ENCODE data around the gene AGBL4.
"Not testable (repeated sequence)": the region's sequence is repeated elsewhere in the genome, so short reads cannot be mapped to it uniquely, and the experiment has no call there.

The AGBL4 gene

DNA sequence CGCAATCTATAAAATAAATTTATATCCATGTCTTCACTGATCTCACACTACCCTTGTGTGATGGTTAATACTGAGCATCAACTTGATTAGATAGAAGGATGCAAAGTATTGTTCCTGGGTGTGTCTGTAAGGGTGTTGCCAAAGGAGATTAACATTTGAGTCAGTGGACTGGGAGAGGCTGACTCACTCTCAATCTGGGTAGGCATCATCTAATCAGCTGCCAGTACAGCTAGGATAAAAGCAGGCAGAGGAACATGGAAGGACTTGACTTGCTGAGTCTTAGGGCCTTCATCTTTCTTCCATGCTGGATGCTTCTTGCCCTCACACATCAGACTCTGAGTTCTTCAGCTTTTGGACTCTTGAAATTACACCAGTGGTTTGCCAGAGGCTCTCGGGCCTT is 615.4 kb downstream of the AGBL4 start:
- DNase-seq = no peak

- DNase-seq = no peak
These were observed 626.7 kb downstream of the AGBL4 start for GRCh38 chr1:49397086-49397485.

DNA sequence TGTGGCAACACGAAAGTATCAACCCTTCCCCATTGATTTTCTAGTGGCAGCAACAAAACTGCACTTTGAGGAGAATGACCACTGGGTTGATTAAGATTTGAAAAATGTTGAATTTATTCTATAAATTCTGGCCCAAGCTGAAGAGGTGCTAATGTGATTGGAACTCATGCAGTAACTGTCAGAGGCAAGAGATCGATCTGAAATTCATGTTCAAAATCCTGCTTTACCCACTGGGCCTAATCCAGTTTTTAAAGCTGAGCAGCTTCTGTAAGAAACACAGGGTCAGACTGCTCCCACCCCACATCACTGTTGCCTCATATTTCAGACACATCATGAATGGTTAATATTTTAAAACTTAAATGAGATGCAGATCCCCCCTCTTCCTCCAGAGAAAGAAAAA is 629.6 kb downstream of the AGBL4 start:
- DNase-seq = no peak

GRCh38 chr1:49389699-49390098 is 634.1 kb downstream of the AGBL4 start:
- DNase-seq = no peak

GRCh38 chr1:49364676-49365075 is 659.1 kb downstream of the AGBL4 start:
- no peak for DNase-seq

DNA sequence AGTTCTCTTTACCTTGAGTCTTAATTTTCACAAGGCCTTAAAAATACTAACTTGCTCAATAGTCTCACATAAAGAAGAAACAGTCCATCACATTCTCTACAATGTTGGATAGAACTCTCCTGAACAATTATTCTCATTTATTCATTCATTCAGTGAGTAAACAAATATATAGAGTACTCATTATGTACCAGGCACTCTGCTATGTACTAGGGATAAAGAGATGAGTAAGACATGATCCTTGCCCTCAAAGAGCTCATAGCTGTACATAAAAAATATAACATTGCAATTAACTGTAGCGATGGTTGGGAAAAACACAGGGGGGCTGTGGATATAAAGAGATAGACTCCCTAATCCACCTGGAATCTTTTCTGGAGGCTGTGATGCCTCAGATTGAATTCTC is 660.1 kb downstream of the AGBL4 start:
- DNase-seq = no peak

GRCh38 chr1:49358036-49358435 is 665.7 kb downstream of the AGBL4 start:
- DNase-seq = no peak

- DNase-seq = no peak
These were observed 667.2 kb downstream of the AGBL4 start for GRCh38 chr1:49356594-49356993.

DNA sequence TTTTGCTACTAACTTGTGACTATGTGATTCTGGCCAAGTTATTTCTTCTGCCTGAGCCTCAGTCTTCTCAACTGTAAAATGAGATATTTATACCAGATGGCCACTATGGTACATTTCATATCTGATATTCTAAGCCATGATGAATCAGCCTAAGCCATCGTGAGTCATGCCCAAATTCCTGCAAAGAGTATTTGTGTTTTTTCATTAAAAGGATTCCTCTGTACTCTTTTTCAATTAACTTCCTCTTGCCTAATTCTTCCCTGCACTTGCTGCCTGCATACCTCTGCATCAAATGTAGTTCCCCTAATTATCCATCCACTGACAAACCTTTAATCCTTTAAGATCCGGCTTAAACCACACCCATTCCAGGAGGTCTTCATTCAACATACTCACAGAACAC is 672.0 kb downstream of the AGBL4 start:
- DNase-seq = no peak

DNA sequence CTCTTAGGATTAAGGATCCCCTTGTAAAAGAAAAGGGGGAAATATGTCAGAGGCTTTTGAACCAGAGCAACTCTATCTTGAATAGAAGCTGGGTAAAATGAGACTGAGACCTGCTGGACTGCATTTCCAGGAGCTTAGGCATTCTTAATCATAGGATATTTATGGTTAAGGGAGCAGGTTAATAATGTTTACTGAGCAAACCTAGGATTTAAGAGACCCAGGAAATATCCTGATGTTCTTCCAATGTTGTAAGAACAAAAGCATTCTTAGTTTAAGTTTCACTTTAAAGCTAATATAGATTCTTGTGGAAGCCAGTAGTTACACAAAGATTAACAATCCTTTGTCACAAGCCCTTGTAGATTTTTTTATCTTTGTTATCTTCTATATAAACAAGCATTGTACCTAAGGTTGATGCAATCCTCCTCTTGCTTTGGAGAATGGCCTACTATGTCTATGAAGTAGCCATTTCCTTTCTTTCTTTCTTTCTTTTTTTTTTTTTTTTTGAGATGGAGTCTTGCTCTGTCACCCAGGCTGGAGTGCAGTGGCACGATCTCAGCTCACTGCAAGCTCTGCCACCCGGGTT is 676.9 kb downstream of the AGBL4 start:
- no peak for DNase-seq

DNA sequence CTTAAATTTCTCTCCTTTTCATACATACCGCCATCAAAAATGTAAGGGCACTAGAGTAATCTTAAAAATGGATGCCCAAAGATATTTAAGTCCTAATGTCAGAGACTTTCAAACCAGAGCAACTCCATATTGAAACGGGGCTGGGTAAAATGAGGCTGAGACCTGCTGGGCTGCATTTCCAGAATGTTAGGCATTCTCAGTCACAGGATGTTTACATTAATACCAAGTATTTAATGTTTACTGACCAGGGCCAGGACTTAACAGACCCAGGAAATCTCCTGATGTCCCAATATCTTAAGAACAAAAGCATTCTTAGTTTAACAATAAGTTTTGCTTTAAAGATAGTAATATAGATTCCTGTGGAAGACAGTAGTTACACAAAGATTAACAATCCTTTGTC is 683.2 kb downstream of the AGBL4 start:
- DNase-seq = no peak

DNA sequence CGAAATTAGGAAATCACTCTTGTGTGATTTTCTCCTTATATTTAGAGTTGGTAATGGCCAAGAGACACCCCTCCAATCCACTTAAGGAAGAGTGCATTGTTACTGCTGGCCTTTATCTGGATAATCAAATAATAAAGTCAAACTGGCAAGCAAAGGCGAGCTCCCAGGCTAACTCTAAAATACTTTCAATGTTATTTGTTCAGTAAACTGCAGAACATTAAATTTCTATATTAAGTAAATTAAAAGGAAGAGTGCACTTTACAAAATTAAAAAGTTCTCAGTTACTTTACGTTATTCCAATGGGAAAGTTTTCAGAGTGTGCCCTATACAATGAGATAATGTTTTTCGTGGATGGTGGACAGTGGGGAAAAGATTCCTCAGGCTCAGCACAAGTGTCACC is 684.7 kb downstream of the AGBL4 start:
- DNase-seq = no peak

GRCh38 chr1:49337251-49337650 is 686.5 kb downstream of the AGBL4 start:
- no peak for DNase-seq

DNA sequence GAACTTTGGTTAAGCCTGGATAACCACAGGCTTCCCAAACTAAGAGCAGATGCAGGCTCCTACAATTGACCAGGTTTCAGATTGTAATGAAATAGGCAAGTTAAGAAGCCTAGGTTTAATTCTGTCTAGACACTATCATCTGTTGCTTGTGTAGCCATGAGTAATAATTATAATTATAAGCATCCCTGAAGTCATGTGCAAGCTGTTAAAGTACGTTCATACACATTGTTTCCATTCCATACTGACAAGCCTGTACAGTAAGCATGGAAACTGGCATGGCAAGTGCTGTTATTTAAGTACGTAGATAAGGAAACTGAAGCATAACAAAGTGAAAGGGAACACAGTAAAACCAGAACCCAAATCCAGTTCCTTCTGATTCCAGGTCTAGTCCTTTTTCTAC is 689.8 kb downstream of the AGBL4 start:
- no peak for DNase-seq

DNA sequence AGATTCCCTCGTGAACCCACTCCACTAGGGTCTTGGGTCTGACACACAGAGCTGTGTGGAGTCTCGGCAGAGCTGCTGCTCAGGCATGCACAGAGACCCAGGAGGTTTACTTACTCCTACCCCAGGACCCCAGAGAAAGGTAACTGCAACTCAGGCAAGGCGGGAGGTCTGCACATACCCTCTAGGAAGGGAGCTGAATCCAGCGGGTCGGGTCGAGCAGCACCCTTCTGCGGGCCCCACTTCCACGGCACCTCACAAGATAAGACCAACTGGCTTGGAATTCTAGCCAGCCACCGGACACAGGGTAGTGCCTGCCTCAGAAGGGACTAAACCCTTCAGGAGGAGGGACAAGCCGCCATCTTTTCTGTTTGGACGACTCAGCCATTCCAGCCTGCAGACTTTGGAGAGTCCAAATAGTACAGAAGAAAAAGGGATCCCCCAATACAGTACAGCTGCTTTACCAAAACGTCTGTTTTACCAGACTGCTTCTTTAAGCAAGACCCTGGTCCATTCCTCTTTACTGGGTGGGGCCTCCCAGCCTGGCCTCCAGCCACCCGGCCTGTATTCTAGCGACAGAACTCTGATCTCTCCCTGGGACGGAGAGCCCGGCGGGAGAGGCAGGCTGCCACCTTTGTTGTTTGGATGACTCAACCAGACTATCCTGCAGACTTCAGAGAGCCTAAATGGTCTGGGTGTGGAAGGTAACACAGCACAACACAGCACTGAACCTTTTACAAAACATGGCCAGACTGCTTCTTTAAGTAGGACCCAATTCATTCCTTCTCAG is 692.5 kb downstream of the AGBL4 start:
- DNase-seq = no peak

DNA sequence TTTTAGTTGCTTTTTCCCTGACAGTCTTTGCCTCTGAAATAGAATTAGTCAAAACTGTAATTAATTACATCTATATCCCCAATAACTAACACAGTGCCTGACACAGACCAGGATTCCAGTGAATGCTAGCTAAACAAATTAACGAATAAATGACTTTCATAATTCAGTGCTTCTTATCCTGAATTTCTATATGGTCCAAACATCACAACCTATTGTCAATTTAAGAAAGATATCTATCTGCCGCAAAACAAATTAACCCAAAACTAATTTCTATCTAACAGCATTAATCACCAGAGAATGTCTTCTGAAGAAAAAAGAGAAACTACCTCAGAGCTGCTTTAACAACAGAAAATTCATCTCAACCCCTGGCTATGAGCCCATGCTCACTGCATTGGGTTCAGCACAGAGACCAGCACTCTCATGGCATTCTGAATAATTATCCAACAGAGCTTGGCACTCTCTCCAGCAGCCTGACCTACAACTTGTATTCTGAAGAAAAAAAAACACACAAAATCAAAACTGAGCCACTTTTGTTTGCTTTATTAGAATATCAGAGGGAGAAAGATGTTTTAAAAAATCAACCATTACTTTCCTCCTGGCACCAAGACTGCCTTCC is 699.7 kb downstream of the AGBL4 start:
- DNase-seq = no peak

DNA sequence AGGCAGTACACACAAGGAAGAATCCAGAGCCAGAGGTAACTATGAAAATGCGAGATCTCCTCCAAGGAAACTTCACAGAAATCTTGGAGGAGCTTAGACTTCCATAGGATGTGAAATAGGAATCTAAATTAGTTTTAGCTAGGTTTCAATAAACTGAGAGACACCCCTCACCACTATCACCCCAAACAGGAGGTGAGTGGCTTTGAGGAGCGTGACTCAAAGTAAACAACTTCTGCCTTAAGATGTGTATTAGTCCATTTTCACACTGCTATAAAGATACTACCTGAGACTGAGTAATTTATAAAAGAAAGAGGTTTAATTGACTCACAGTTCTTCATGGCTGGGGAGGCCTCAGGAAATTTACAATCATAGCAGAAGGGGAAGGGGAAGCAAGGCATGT is 703.3 kb downstream of the AGBL4 start:
- not testable (repeated sequence) for DNase-seq

DNA sequence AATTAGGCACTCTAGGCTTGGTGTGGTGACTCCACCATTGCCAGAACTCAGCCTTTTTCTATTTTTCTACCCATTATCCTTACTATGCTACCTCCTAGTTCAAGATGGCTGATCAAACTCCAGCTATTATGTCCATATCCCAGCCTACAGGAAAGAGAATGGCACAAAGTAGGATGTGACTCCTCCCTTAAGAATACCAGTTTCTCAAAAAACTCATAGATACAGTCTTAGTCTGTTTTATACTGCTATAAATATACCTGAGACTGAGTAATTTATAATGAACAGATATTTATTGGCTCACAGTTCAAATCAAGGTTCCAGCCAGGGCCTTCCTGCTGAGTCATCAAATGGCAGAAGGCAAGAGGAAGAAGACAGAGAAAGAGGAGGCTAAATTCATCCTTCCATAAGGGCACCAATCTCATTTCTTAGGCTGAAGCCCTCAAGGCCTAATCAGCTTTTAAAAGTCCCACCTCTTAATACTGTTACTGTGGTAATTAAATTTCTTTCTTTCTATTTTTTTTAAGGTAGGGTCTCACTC is 704.3 kb downstream of the AGBL4 start:
- no peak for DNase-seq

- no peak for DNase-seq
These were observed 705.5 kb downstream of the AGBL4 start for GRCh38 chr1:49318218-49318617.

GRCh38 chr1:49307457-49307856 is 716.3 kb downstream of the AGBL4 start:
- DNase-seq = no peak

GRCh38 chr1:49306507-49307070 is 717.2 kb downstream of the AGBL4 start:
- DNase-seq = no peak

DNA sequence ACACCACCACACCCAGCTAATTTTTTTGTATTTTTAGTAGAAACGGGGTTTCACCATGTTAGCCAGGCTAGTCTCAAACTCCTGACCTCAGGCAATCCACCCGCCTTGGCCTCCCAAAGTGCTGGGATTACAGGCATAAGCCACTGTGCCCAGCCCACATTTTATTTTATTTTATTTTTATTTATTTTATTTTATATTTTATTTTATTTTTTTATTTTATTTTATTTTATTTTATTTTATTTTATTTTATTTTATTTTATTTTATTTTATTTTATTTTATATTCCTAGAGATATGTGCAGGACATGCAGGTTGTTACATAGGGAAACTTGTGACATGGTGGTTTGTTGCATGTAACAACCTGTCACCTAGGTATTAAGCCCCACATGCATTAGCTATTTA is 721.4 kb downstream of the AGBL4 start:
- DNase-seq = not testable (repeated sequence)

GRCh38 chr1:49298304-49298703 is 725.5 kb downstream of the AGBL4 start:
- DNase-seq = no peak

GRCh38 chr1:49297783-49298182 is 726.0 kb downstream of the AGBL4 start:
- DNase-seq = no peak

Data from CD4-positive, alpha-beta T cell treated with Interleukin-17A for 1 hour (primary cell).